Measurements from ENCODE around the gene CORO7.
A peak's percentile ranks its signal among the peaks of the same experiment; 100 is the strongest.

Gene CORO7

GRCh38 chr16:4328782-4329775, 87.3 kb downstream of the CORO7 start:
- DNase-seq (ENCODE audit: insufficient read length, low spot score) (no peak), FAIRE-seq (no peak)

DNA sequence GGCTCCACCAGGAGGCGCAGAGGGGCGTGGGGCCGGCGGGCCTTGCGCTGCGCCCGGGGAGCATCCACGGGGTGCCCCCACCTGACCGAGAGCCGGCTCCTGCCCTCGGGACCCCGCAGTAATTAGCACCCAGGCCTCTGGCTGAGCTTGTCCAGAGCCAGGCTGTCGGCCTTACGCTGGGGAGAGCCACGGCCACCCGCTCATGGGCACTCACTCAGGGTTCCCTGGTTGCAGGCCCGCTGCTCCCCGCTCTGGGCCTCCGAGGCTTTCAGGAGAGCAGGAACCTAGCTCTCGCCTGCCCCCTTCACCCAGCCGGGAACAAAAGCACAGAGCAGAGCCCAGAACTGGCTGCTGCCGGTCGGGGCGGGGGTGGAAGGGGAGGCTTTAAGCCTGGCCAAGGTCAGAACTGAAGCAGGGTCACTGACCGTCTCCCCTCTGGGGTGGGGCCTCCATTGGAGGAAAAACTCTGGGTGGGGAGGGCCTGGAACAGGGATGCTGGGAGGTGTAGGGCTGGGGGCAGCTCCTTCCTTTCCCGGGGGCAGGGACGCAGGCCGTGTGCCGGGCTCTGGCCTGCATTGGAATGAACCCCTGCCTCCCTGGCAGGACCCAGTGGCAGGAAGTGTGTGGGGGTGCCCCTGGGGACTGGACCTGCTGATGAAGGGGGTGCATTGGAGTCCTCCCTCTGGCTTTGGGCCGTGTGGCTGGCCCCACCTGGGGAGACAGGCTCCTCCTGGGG, 88.2 kb downstream of the CORO7 start:
- no peak for TF ChIP-seq TAF1 (IDR thresholded peaks at IDR 0.05; ENCODE audit: low read depth, low read length)
- no peak for TF ChIP-seq SPI1 (IDR thresholded peaks at IDR 0.05; ENCODE audit: low read depth, low read length)
- peak; percentile 56 for FAIRE-seq
- DNase-seq (ENCODE audit: insufficient read length, low spot score) = peak; percentile 82

More at GRCh38 chr16:4328782-4329775, 87.3 kb downstream of the CORO7 start:
- TF ChIP-seq POU2F2 (IDR thresholded peaks at IDR 0.05; ENCODE audit: low read depth, low read length) (no peak), POLR2A (IDR thresholded peaks at IDR 0.05; ENCODE audit: low read depth, low read length) (no peak), SPI1 (IDR thresholded peaks at IDR 0.05; ENCODE audit: low read depth, low read length) (no peak), TAF1 (IDR thresholded peaks at IDR 0.05; ENCODE audit: low read depth, low read length) (no peak), POLR2AphosphoS5 (IDR thresholded peaks at IDR 0.05; ENCODE audit: low read depth, low read length) (no peak), PAX5 (IDR thresholded peaks at IDR 0.05; ENCODE audit: insufficient read depth, low read length, severe bottlenecking) (no peak)

DNA sequence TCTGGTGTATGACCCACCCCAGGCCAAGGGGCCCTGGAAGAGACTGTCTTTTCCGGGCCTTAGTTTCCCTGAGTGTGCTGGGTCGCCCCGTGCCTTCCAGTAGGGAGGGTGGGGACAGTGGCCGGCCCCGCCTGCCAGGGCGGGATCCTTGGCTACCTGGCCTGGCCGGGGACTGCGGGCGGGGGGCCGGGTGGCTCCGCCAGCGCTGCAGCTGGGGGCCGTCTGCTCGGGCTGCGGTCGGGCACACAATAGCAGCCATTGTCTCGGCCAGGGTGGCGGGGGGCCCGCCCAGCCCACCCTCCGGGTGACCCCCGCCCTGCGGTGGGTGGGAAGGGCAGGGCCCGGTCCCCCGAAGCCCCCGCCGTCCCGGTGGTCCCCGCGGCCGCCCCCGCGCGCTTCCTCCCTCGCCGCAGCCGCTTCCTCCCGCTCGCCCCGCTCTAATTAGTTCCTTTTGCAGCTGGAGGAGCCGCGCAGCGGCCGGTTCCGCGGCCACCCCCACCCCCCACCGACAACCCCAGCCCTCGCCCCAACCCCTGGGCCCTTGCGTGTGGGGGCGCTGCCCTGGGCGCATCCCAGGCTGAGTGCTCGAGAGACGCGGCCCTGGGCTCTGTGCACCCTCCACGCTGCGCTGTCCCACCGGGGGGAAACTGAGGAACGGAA, 88.9 kb downstream of the CORO7 start:
- TF ChIP-seq SPI1 (IDR thresholded peaks at IDR 0.05; ENCODE audit: low read depth, low read length) (no peak), PAX5 (IDR thresholded peaks at IDR 0.05; ENCODE audit: insufficient read depth, low read length, severe bottlenecking) (no peak), POLR2AphosphoS5 (IDR thresholded peaks at IDR 0.05; ENCODE audit: low read depth, low read length) (no peak), POLR2A (IDR thresholded peaks at IDR 0.05; ENCODE audit: low read depth, low read length) (no peak), TAF1 (IDR thresholded peaks at IDR 0.05; ENCODE audit: low read depth, low read length) (no peak), POU2F2 (IDR thresholded peaks at IDR 0.05; ENCODE audit: low read depth, low read length) (no peak)
- FAIRE-seq = no peak
- DNase-seq (ENCODE audit: insufficient read length, low spot score) = no peak

GRCh38 chr16:4325253-4325758, 91.1 kb downstream of the CORO7 start:
- FAIRE-seq (peak; percentile 57), DNase-seq (ENCODE audit: insufficient read length, low spot score) (no peak)
- TF ChIP-seq SPI1 (IDR thresholded peaks at IDR 0.05; ENCODE audit: low read depth, low read length) = peak; percentile 99
- TF ChIP-seq POU2F2 (IDR thresholded peaks at IDR 0.05; ENCODE audit: low read depth, low read length) = no peak

GRCh38 chr16:4324492-4325252, 91.7 kb downstream of the CORO7 start:
- TF ChIP-seq TAF1 (IDR thresholded peaks at IDR 0.05; ENCODE audit: low read depth, low read length) (no peak), POLR2AphosphoS5 (IDR thresholded peaks at IDR 0.05; ENCODE audit: low read depth, low read length) (no peak), PAX5 (IDR thresholded peaks at IDR 0.05; ENCODE audit: insufficient read depth, low read length, severe bottlenecking) (no peak), SPI1 (IDR thresholded peaks at IDR 0.05; ENCODE audit: low read depth, low read length) (no peak), POLR2A (IDR thresholded peaks at IDR 0.05; ENCODE audit: low read depth, low read length) (no peak), POU2F2 (IDR thresholded peaks at IDR 0.05; ENCODE audit: low read depth, low read length) (no peak)
- FAIRE-seq (no peak), DNase-seq (ENCODE audit: insufficient read length, low spot score) (no peak)

DNA sequence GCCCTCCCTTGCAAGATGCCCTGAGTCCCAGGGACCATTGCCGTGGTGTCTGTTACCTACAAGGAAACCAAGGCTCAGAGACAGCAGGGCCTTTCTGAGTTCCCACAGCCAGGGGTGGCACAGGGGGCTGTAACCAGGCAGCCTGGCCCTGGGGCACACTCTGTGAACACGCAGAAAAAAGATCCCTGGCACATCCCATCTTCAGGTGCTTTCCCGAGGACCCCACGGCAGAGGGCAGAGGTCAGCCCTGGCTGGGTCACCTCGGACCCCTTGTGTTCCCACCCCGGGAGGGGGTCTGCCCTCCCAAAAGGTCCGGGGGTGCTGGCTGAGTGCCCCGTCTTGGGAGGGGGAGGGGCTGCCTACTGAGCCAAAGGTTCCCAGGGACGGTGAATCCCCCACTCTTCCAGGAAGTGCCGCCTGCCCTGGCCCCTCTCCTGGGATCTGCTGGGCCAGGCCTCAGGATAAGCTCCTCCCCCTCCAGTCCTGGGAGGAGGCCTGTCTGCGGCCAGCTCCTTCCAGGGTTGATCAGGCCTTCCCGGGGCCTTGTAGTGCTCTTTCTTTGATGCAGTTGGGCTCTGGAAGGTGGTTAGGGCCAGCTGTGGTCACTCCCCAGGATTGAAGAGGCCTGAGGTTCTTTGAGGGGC, 92.4 kb downstream of the CORO7 start:
- TF ChIP-seq TAF1 (IDR thresholded peaks at IDR 0.05; ENCODE audit: low read depth, low read length) = no peak
- no peak for TF ChIP-seq SPI1 (IDR thresholded peaks at IDR 0.05; ENCODE audit: low read depth, low read length)
- no peak for TF ChIP-seq PAX5 (IDR thresholded peaks at IDR 0.05; ENCODE audit: insufficient read depth, low read length, severe bottlenecking)
- TF ChIP-seq POLR2A (IDR thresholded peaks at IDR 0.05; ENCODE audit: low read depth, low read length) = no peak
- TF ChIP-seq POU2F2 (IDR thresholded peaks at IDR 0.05; ENCODE audit: low read depth, low read length) = no peak
- no peak for TF ChIP-seq POLR2AphosphoS5 (IDR thresholded peaks at IDR 0.05; ENCODE audit: low read depth, low read length)
- no peak for FAIRE-seq
- no peak for DNase-seq (ENCODE audit: insufficient read length, low spot score)

- DNase-seq (ENCODE audit: insufficient read length, low spot score) (no peak), FAIRE-seq (no peak)
- TF ChIP-seq POLR2A (IDR thresholded peaks at IDR 0.05; ENCODE audit: low read depth, low read length) (no peak), POU2F2 (IDR thresholded peaks at IDR 0.05; ENCODE audit: low read depth, low read length) (no peak), SPI1 (IDR thresholded peaks at IDR 0.05; ENCODE audit: low read depth, low read length) (no peak), TAF1 (IDR thresholded peaks at IDR 0.05; ENCODE audit: low read depth, low read length) (no peak), POLR2AphosphoS5 (IDR thresholded peaks at IDR 0.05; ENCODE audit: low read depth, low read length) (no peak), PAX5 (IDR thresholded peaks at IDR 0.05; ENCODE audit: insufficient read depth, low read length, severe bottlenecking) (no peak)
Measured at GRCh38 chr16:4323071-4323844, 93.1 kb downstream of the CORO7 start.
